HT-29 (cell line): ENCODE measurements around the gene ACSL3. TPM values are rescaled to one million over a fixed set of nuclear protein-coding genes. Genes with fewer than 3 reads are reported as not detected.
A peak's percentile ranks its signal among the peaks of the same experiment; 100 is the strongest.
"Not testable (repeated sequence)": the region's sequence is repeated elsewhere in the genome, so short reads cannot be mapped to it uniquely, and the experiment has no call there.

Experiments
- DNase-seq: peaks from one replicate; pipeline ENCODE4 v3.0.0-alpha.2; 2015; ENCODE audit warnings: low spot score
- total RNA-seq: library from RNA; depleted of rRNA; stranded (reverse); fragments of >200 nt; shearing (Covaris generic); gene quantifications from 2 replicates; pipeline ENCODE4 v1.2.3, GENCODE V29; 2014

Gene ACSL3
- total RNA-seq, 1 experiment from 2014 or later, result 163 TPM

- no peak for DNase-seq
Measured at GRCh38 chr2:222851956-222852617, 8.7 kb upstream of the ACSL3 start.

GRCh38 chr2:222854773-222855700 lies 5.8 kb upstream of the ACSL3 start:
- no peak for DNase-seq

GRCh38 chr2:222859786-222860612 lies 837 bp upstream of the ACSL3 start:
- peak; percentile 84 for DNase-seq

GRCh38 chr2:222861411-222862105 lies 722 bp downstream of the ACSL3 start:
- peak; percentile 26 for DNase-seq

GRCh38 chr2:222862106-222862908 lies 1.5 kb downstream of the ACSL3 start:
- peak; percentile 50 for DNase-seq

- no peak for DNase-seq
Measured at GRCh38 chr2:222862909-222863544, 2.2 kb downstream of the ACSL3 start.

- no peak for DNase-seq
Measured at GRCh38 chr2:222864296-222864695, 3.5 kb downstream of the ACSL3 start.

GRCh38 chr2:222865301-222865700 lies 4.5 kb downstream of the ACSL3 start:
- no peak for DNase-seq

- no peak for DNase-seq
Measured at GRCh38 chr2:222866358-222866960, 5.6 kb downstream of the ACSL3 start.

- DNase-seq, result not testable (repeated sequence)
Measured at GRCh38 chr2:222868560-222869251, 7.9 kb downstream of the ACSL3 start.

GRCh38 chr2:222869252-222869560 lies 8.4 kb downstream of the ACSL3 start:
- no peak for DNase-seq

- DNase-seq, result no peak
Measured at GRCh38 chr2:222871291-222871690, 10.5 kb downstream of the ACSL3 start.

- no peak for DNase-seq
Measured at GRCh38 chr2:222872551-222872950, 11.7 kb downstream of the ACSL3 start.

- DNase-seq, result no peak
Measured at GRCh38 chr2:222875482-222875881, 14.6 kb downstream of the ACSL3 start.

GRCh38 chr2:222876947-222877346 lies 16.1 kb downstream of the ACSL3 start:
- DNase-seq, result no peak

- no peak for DNase-seq
Measured at GRCh38 chr2:222877556-222878300, 16.9 kb downstream of the ACSL3 start.

- peak; percentile 14 for DNase-seq
Measured at GRCh38 chr2:222878301-222878876, 17.6 kb downstream of the ACSL3 start.
